Mesothelial cell of epicardium (in vitro differentiated cells): ENCODE measurements around the gene STK38L. TPM values are rescaled to one million over a fixed set of nuclear protein-coding genes. Genes with fewer than 3 reads are reported as not detected.
A peak's percentile ranks its signal among the peaks of the same experiment; 100 is the strongest.

Experiments used
- DNase-seq, 2 experiments: peaks; one replicate each; pipeline ENCODE4 v3.0.0; 2021; ENCODE audit warnings: low spot score in 2 of 2; ENCODE audit not compliant: unreplicated experiment in 2 of 2
- H3K27ac Mint-ChIP-seq: 2 replicates; pipeline ENCODE4 v1.8.0; 2021; ENCODE audit warnings: mixed read lengths
- H3K27me3 Mint-ChIP-seq: 2 replicates; pipeline ENCODE4 v1.8.0; 2021; ENCODE audit warnings: low read depth, mixed read lengths
- H3K36me3 Mint-ChIP-seq: 2 replicates; pipeline ENCODE4 v1.8.0; 2021; ENCODE audit warnings: mixed read lengths
- H3K4me1 Mint-ChIP-seq: 2 replicates; pipeline ENCODE4 v1.8.0; 2021; ENCODE audit warnings: mixed read lengths
- H3K4me3 Mint-ChIP-seq: 2 replicates; pipeline ENCODE4 v1.8.0; 2021; ENCODE audit warnings: mild to moderate bottlenecking, moderate library complexity, mixed read lengths
- H3K9me3 Mint-ChIP-seq: 2 replicates; pipeline ENCODE4 v1.8.0; 2021; ENCODE audit warnings: mixed read lengths
- CTCF ChIP-seq: fragments of 200-600 bp; sonication (generic); IDR thresholded peaks from one replicate; pipeline ENCODE4 v1.5.0; 2021; ENCODE audit warnings: antibody characterized with exemption; ENCODE audit not compliant: unreplicated experiment
- total RNA-seq: library from RNA; stranded (reverse); gene quantifications from 3 replicates; pipeline ENCODE4 v1.2.1, GENCODE V29; 2021

Gene STK38L
- total RNA-seq, 1 donor from 2014 or later, result 48.2 TPM

GRCh38 chr12:27257104-27257843 lies 13.2 kb downstream of the STK38L start:
- Mint-ChIP-seq H3K4me3 (no peak overlapping the region), H3K9me3 (peaks cover 8% of the 10 kb centered on the region), H3K27ac (no peak overlapping the region), H3K36me3 (peaks cover 8% of the 10 kb centered on the region), H3K4me1 (peaks cover 24% of the 10 kb centered on the region), H3K27me3 (no peaks in the 10 kb centered on the region)
- TF ChIP-seq CTCF, result no peak
- no peak for DNase-seq

DNA sequence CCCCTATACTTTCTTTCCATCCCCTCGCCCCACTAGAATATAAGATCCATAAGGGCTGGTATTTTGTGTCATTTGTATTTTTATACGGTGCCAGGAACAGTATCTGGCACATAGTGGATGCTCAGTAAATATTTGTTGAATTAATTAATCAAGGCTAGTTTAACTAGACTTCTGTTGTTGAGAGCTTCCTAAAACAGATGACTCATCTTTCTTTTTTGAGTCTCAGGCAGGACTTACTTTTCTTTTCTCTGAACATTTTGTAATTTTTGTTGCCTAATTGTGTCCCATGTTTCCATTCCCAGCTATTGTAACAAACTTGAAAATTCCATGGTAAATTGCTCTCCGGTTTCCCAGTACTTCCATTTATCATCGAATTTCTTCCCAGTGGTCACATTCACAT lies 16.7 kb downstream of the STK38L start:
- no peak for TF ChIP-seq CTCF
- H3K27me3 Mint-ChIP-seq, result no peaks in the 10 kb centered on the region
- peaks cover 6% of the 10 kb centered on the region for H3K9me3 Mint-ChIP-seq
- H3K4me1 Mint-ChIP-seq, result peaks cover 19% of the 10 kb centered on the region
- peaks cover 11% of the 10 kb centered on the region for H3K36me3 Mint-ChIP-seq
- H3K4me3 Mint-ChIP-seq, result no peak overlapping the region
- peak overlapping the region; percentile 44 for H3K27ac Mint-ChIP-seq
- DNase-seq, result no peak

DNA sequence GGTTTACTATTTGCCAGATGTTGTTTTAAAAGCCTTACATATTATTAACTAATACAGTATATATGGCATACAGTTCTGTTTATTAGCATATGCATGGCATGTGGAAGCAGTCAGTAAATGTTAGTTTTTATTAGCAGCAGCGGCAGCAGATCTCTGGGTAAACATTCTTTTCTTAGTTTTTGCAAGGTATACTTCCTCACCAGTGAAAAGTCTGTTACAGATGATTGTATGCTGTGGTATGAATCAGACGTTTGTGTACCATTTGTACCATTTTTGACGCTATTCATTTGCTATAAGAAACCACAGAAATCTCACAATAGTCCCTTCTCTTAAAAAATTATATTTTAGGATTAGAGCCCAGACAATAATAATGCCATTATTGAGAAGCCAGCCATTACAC lies 17.8 kb downstream of the STK38L start:
- Mint-ChIP-seq H3K9me3 (peaks cover 4% of the 10 kb centered on the region), H3K27ac (no peak overlapping the region), H3K36me3 (peaks cover 8% of the 10 kb centered on the region), H3K4me3 (no peak overlapping the region), H3K4me1 (peaks cover 19% of the 10 kb centered on the region), H3K27me3 (no peaks in the 10 kb centered on the region)
- no peak for TF ChIP-seq CTCF
- DNase-seq, result no peak

- no peak overlapping the region for H3K27ac Mint-ChIP-seq
- H3K4me1 Mint-ChIP-seq, result peaks cover 19% of the 10 kb centered on the region
- peaks cover 25% of the 10 kb centered on the region for H3K36me3 Mint-ChIP-seq
Observed at GRCh38 chr12:27270148-27270547, 26.1 kb downstream of the STK38L start.

GRCh38 chr12:27271206-27271605 lies 27.1 kb downstream of the STK38L start:
- no peak for TF ChIP-seq CTCF
- no peak overlapping the region for H3K27ac Mint-ChIP-seq
- DNase-seq, result no peak
- H3K4me1 Mint-ChIP-seq, result peaks cover 19% of the 10 kb centered on the region
- H3K9me3 Mint-ChIP-seq, result peaks cover 13% of the 10 kb centered on the region
- no peaks in the 10 kb centered on the region for H3K27me3 Mint-ChIP-seq
- H3K4me3 Mint-ChIP-seq, result no peak overlapping the region
- peaks cover 24% of the 10 kb centered on the region for H3K36me3 Mint-ChIP-seq

More at GRCh38 chr12:27270148-27270547, 26.1 kb downstream of the STK38L start:
- TF ChIP-seq CTCF, result no peak
- H3K27me3 Mint-ChIP-seq, result no peaks in the 10 kb centered on the region
- no peak for DNase-seq
- no peak overlapping the region for H3K4me3 Mint-ChIP-seq
- H3K9me3 Mint-ChIP-seq, result peaks cover 14% of the 10 kb centered on the region
